WTC11 (cell line): Measurements from ENCODE around the gene PTPRN2.

Source experiments
- ATF1 ChIP-seq: sonication (generic); formaldehyde crosslinking; IDR thresholded peaks from 2 replicates; pipeline ENCODE4 v1.8.1; 2023; ENCODE audit warnings: mild to moderate bottlenecking, moderate library complexity, missing genetic modification reagents
- CTCF ChIP-seq: fragments of 200-600 bp; IDR thresholded peaks from 2 replicates; pipeline ENCODE4 v1.8.0; 2022; ENCODE audit warnings: antibody characterized with exemption
- E2F1 ChIP-seq: sonication (generic); formaldehyde crosslinking; IDR thresholded peaks from 2 replicates; pipeline ENCODE4 v1.8.0; 2022; ENCODE audit warnings: mild to moderate bottlenecking, missing genetic modification reagents
- NR1H2 ChIP-seq: sonication (generic); formaldehyde crosslinking; IDR thresholded peaks from 2 replicates; pipeline ENCODE4 v1.9.0; 2021; ENCODE audit warnings: mild to moderate bottlenecking, moderate library complexity, missing genetic modification reagents
- SMAD4 ChIP-seq: sonication (generic); formaldehyde crosslinking; IDR thresholded peaks from 2 replicates; pipeline ENCODE4 v1.8.0; 2022; ENCODE audit warnings: mild to moderate bottlenecking, missing genetic modification reagents
- ZNF138 ChIP-seq: sonication (generic); formaldehyde crosslinking; conservative IDR thresholded peaks from 2 replicates; pipeline ENCODE4 v1.8.1; 2022; ENCODE audit warnings: mild to moderate bottlenecking, moderate library complexity, missing genetic modification reagents

- TF ChIP-seq ZNF138 (CRISPR knock-in tag) (no peak), CTCF (no peak), NR1H2 (CRISPR knock-in tag) (no peak), ATF1 (CRISPR knock-in tag) (no peak), E2F1 (CRISPR knock-in tag) (no peak), SMAD4 (CRISPR knock-in tag) (no peak)
These were observed 1046.1 kb downstream of the PTPRN2 start for GRCh38 chr7:157541295-157542067.
